SK-N-SH (cell line): ENCODE measurements around the gene MAP2K3. TPM values are rescaled to one million over a fixed set of nuclear protein-coding genes. Genes with fewer than 3 reads are reported as not detected.

Source experiments
- CTCF ChIA-PET: fragments of 300-600, 350-600 bp; formaldehyde crosslinking; extraction: SDS; loops from one replicate; lab custom pipeline; 2021; lab: Yijun Ruan, JAX
- POLR2A ChIA-PET: fragments of 350-600 bp; sonication (Branson Sonifier 250); formaldehyde crosslinking; extraction: SDS; loops from one replicate; lab custom pipeline; 2020; ENCODE audit warnings: antibody characterized with exemption, inconsistent platforms; lab: Yijun Ruan, JAX
- DNase-seq: peaks from one replicate; pipeline ENCODE4 v3.0.0; 2012
- H2AFZ ChIP-seq: fragments of 200-600 bp; sonication (generic); 2 replicates; pipeline ENCODE4 v1.8.1; 2016; ENCODE audit warnings: antibody characterized with exemption, mild to moderate bottlenecking, low read depth
- H3F3A ChIP-seq: fragments of 200-600 bp; sonication (generic); replicated peaks from 2 replicates; pipeline ENCODE3; 2016; ENCODE audit warnings: antibody characterized with exemption, mild to moderate bottlenecking; ENCODE audit not compliant: insufficient read depth
- H3K27ac ChIP-seq, 2 experiments: fragments of 200-500 bp in 1 of 2; fragments of 200-600 bp in 1 of 2; sonication (Bioruptor generic) in 1 of 2; sonication (generic), shearing (Covaris generic) in 1 of 2; 2 replicates each; pipeline versions ENCODE4 v1.5.1 to v1.6.1; 2014 to 2016; ENCODE audit warnings: low read depth in 2 of 2, inconsistent platforms in 1 of 2, low read length in 1 of 2, mild to moderate bottlenecking in 1 of 2, mixed read lengths in 1 of 2
- H3K27me3 ChIP-seq: fragments of 200-600 bp; sonication (generic), shearing (Covaris generic); 2 replicates; pipeline ENCODE4 v1.6.1; 2016; ENCODE audit warnings: mixed run types; ENCODE audit not compliant: insufficient read depth
- H3K36me3 ChIP-seq, 2 experiments: fragments of 200-500 bp in 1 of 2; fragments of 200-600 bp in 1 of 2; sonication (Bioruptor generic) in 1 of 2; sonication (generic) in 1 of 2; replicated peaks in 1 of 2; 2 replicates each; pipeline versions ENCODE3 to v1.5.1; 2014 to 2016; ENCODE audit warnings: low read length in 1 of 2, mild to moderate bottlenecking in 1 of 2; ENCODE audit not compliant: insufficient read depth in 2 of 2, control insufficient read depth in 1 of 2
- H3K4me1 ChIP-seq, 2 experiments: fragments of 200-500 bp in 1 of 2; fragments of 200-600 bp in 1 of 2; sonication (Bioruptor generic) in 1 of 2; sonication (generic), shearing (Covaris generic) in 1 of 2; 2 replicates each; pipeline versions ENCODE4 v1.5.1 to v1.6.1; 2014 to 2016; ENCODE audit warnings: low read depth in 1 of 2, low read length in 1 of 2, mixed run types in 1 of 2; ENCODE audit not compliant: insufficient read depth in 2 of 2, control insufficient read depth in 1 of 2
- H3K4me2 ChIP-seq: fragments of 200-600 bp; sonication (generic), shearing (Covaris generic); 2 replicates; pipeline ENCODE4 v1.6.1; 2017; ENCODE audit warnings: mixed run types
- H3K4me3 ChIP-seq, 2 experiments: fragments of 200-500 bp in 1 of 2; fragments of 200-600 bp in 1 of 2; sonication (Bioruptor generic) in 1 of 2; sonication (generic), shearing (Covaris generic) in 1 of 2; 2 replicates each; pipeline versions ENCODE4 v1.5.1 to v1.8.1; 2014 to 2016; ENCODE audit warnings: low read depth in 2 of 2, inconsistent platforms in 1 of 2, low read length in 1 of 2, mild to moderate bottlenecking in 1 of 2, mixed read lengths in 1 of 2, moderate library complexity in 1 of 2
- H3K79me2 ChIP-seq: fragments of 200-600 bp; sonication (generic); 2 replicates; pipeline ENCODE4 v1.8.1; 2017; ENCODE audit warnings: mild to moderate bottlenecking; ENCODE audit not compliant: insufficient read depth
- H3K9ac ChIP-seq: fragments of 200-600 bp; sonication (generic); 2 replicates; pipeline ENCODE4 v1.6.1; 2017; ENCODE audit warnings: mixed run types
- H3K9me2 ChIP-seq: fragments of 200-600 bp; sonication (generic); 2 replicates; pipeline ENCODE4 v1.6.1; 2017; ENCODE audit warnings: mixed run types
- H3K9me3 ChIP-seq: fragments of 200-600 bp; sonication (generic); 2 replicates; pipeline ENCODE4 v1.6.1; 2017; ENCODE audit warnings: mixed run types, mild to moderate bottlenecking, moderate library complexity
- H4K20me1 ChIP-seq: fragments of 200-600 bp; sonication (generic); 2 replicates; pipeline ENCODE4 v1.6.1; 2017; ENCODE audit warnings: mild to moderate bottlenecking, mixed run types; ENCODE audit not compliant: insufficient read depth
- CHD2 ChIP-seq: fragments of 150-350 bp; IDR thresholded peaks from 2 replicates; pipeline ENCODE4 v1.6.1; 2018; ENCODE audit warnings: low read length; ENCODE audit not compliant: partially characterized antibody
- FOSL2 ChIP-seq: IDR thresholded peaks from 2 replicates; pipeline ENCODE4 v1.4.0; 2012; ENCODE audit warnings: low read depth, mild to moderate bottlenecking, moderate library complexity, borderline replicate concordance
- FOXJ3 ChIP-seq: sonication (generic); formaldehyde crosslinking; IDR thresholded peaks from 2 replicates; pipeline ENCODE4 v1.5.1; 2020; ENCODE audit warnings: mild to moderate bottlenecking, missing genetic modification reagents
- FOXM1 ChIP-seq: IDR thresholded peaks from 2 replicates; pipeline ENCODE4 v1.4.0; 2012; ENCODE audit warnings: low read depth, mild to moderate bottlenecking
- GABPA ChIP-seq: IDR thresholded peaks from 2 replicates; pipeline ENCODE4 v1.4.0; 2012; ENCODE audit warnings: low read depth, mild to moderate bottlenecking
- GATA2 ChIP-seq: sonication (generic); formaldehyde crosslinking; IDR thresholded peaks from 2 replicates; pipeline ENCODE4 v1.5.0; 2020; ENCODE audit warnings: mild to moderate bottlenecking, missing genetic modification reagents
- MEF2A ChIP-seq: IDR thresholded peaks from 2 replicates; pipeline ENCODE4 v1.4.0; 2012; ENCODE audit warnings: low read depth, borderline replicate concordance
- NRF1 ChIP-seq: IDR thresholded peaks from 2 replicates; pipeline ENCODE4 v1.6.1; 2012; ENCODE audit warnings: low read depth, mild to moderate bottlenecking, low read length
- PBX3 ChIP-seq: IDR thresholded peaks from 2 replicates; pipeline ENCODE4; 2012
- POLR2AphosphoS5 ChIP-seq: IDR thresholded peaks from 2 replicates; pipeline ENCODE4 v1.6.1; 2012; ENCODE audit warnings: low read depth, low read length
- RCOR1 ChIP-seq: fragments of 150-350 bp; IDR thresholded peaks from 2 replicates; pipeline ENCODE4 v1.6.1; 2017; ENCODE audit warnings: antibody characterized with exemption, low read length
- REST ChIP-seq: IDR thresholded peaks from 2 replicates; pipeline ENCODE4 v1.6.1; 2012; ENCODE audit warnings: mild to moderate bottlenecking, low read depth, low read length, moderate library complexity
- RXRA ChIP-seq: IDR thresholded peaks from 2 replicates; pipeline ENCODE4 v1.4.0; 2012; ENCODE audit warnings: low read depth, mild to moderate bottlenecking, borderline replicate concordance
- TCF12 ChIP-seq: IDR thresholded peaks from 2 replicates; pipeline ENCODE4 v1.4.0; 2012
- TEAD4 ChIP-seq: IDR thresholded peaks from 2 replicates; pipeline ENCODE4 v1.4.0; 2012; ENCODE audit warnings: mild to moderate bottlenecking, borderline replicate concordance; ENCODE audit not compliant: insufficient read depth
- USF1 ChIP-seq: IDR thresholded peaks from 2 replicates; pipeline ENCODE4 v1.4.0; 2012; ENCODE audit warnings: low read depth, borderline replicate concordance
- WGBS: methylation state at CpG from one replicate; pipeline ENCODE4 v1.1.6; 2017; ENCODE audit warnings: low lambda C conversion rate; 5-methylcytosine and 5-hydroxymethylcytosine counted together
- polyA plus RNA-seq, 3 experiments: library from polyadenylated mRNA; depleted of rRNA; stranded (reverse); fragments of >200 nt; gene quantifications; 2 replicates each; pipeline ENCODE4 v1.2.3, GENCODE V29; 2012
- TF ChIP-seq, protein P1 (sequence below): IDR thresholded peaks from 2 replicates; pipeline ENCODE4 v1.4.0; 2012; ENCODE audit warnings: low read depth
- TF ChIP-seq, protein P2 (sequence below): fragments of 150-350 bp; IDR thresholded peaks from 2 replicates; pipeline ENCODE4 v1.6.1; 2016; ENCODE audit warnings: mild to moderate bottlenecking, low read depth, low read length

MAP2K3 gene
- polyA plus RNA-seq, 1 of the 3 experiments (the other 2 are of a cell fraction) = 30.0 TPM

GRCh38 chr17:21240369-21241055, 44.0 kb upstream of the MAP2K3 start:
- no peak for DNase-seq
- Histone ChIP-seq H3K4me1 (no peaks in the 10 kb centered on the region; a peak in 1 of 4 replicates), H4K20me1 (no peaks in the 10 kb centered on the region), H3K79me2 (no peaks in the 10 kb centered on the region), H3F3A (no peaks in the 10 kb centered on the region), H3K9ac (no peak overlapping the region), H3K9me2 (no peaks in the 10 kb centered on the region), H3K4me2 (no peak overlapping the region), H3K27me3 (no peaks in the 10 kb centered on the region), H2AFZ (no peak overlapping the region), H3K4me3 (no peak overlapping the region), H3K27ac (no peak overlapping the region), H3K36me3 (no peaks in the 10 kb centered on the region), H3K9me3 (no peaks in the 10 kb centered on the region)
- CTCF ChIA-PET = interaction anchor here (0.9 to 2.4 kb wide), 11 partner anchors 9 to 272 kb away, joined by 3 to 9 read pairs (median 4); no protein-coding TSS in a partner anchor
- TF ChIP-seq RXRA = no peak
- no peak for TF ChIP-seq USF1
- no peak for TF ChIP-seq FOXM1
- TF ChIP-seq FOSL2 = no peak
- TF ChIP-seq RCOR1 = no peak
- TF ChIP-seq NRF1 = no peak
- TF ChIP-seq POLR2AphosphoS5 = no peak
- no peak for TF ChIP-seq FOXJ3 (CRISPR knock-in tag)
- TF ChIP-seq, protein P1, sequence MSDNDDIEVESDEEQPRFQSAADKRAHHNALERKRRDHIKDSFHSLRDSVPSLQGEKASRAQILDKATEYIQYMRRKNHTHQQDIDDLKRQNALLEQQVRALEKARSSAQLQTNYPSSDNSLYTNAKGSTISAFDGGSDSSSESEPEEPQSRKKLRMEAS = no peak
- TF ChIP-seq GABPA = no peak
- no peak for TF ChIP-seq TEAD4
- no peak for TF ChIP-seq CHD2
- TF ChIP-seq MEF2A = no peak
- no peak for TF ChIP-seq TCF12
- TF ChIP-seq, protein P2, sequence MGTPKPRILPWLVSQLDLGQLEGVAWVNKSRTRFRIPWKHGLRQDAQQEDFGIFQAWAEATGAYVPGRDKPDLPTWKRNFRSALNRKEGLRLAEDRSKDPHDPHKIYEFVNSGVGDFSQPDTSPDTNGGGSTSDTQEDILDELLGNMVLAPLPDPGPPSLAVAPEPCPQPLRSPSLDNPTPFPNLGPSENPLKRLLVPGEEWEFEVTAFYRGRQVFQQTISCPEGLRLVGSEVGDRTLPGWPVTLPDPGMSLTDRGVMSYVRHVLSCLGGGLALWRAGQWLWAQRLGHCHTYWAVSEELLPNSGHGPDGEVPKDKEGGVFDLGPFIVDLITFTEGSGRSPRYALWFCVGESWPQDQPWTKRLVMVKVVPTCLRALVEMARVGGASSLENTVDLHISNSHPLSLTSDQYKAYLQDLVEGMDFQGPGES = no peak
- no peak for TF ChIP-seq REST
- TF ChIP-seq PBX3 = no peak
- TF ChIP-seq GATA2 (CRISPR knock-in tag) = no peak
- POLR2A ChIA-PET = no interaction called here
- WGBS = 70% methylated on average over 4 of the region's 25 CpGs
